Measurements from ENCODE around the gene FBLN2. TPM values are rescaled to one million over a fixed set of nuclear protein-coding genes. Genes with fewer than 3 reads are reported as not detected.

The FBLN2 gene
- total and polyA plus RNA-seq, 8 donors, result 27.5 to 96.6 (median 40.6) TPM

DNA sequence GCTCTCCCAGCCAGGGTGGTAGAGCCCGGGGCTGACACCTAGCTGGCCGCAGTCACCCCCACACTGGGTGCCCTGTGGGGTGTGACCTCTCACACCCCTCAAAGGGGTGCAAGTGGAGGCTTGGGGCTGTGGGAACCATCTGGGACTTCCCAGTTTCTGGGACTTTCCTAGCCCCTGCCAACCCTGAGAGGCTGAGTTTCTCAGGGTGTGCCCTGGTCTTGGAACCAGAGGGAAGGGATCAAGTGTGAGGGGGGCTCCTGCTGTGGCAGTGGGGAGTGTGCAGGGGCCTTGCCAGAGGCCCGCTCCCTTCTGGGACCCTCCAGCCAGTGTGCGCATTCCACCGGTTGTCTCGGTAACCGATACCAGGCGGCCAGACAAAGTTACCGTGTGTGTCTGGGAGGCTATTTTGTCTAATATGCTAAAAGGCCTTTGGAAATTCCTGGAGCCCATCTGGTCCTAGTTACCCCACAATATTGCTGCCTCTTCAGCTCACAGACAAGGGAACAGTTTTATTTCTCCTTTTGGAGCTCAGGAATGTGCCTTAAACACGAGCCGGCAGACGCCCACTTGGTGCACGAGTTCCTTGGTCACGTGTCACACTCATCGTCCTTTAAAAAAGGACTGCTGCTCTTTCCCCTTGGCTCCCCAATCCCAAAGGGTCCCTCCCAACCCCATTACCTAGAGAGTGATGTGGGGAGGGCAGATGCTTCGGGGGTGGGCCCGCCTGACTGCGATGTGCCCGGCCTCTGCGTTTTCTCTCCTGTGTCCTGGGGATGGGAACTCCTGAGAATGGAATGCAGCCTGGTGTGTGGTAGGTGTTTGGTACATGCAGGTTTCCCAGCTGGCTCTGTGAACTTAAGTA, 35.6 kb upstream of the FBLN2 start:
- intact Hi-C loops (cut with DNase I), result no loop called here
- no peaks in the 10 kb centered on the region for H3K4me1 ChIP-seq
- ATAC-seq (no peak), DNase-seq (no peak)
- peaks cover 0 to 3% of the 10 kb centered on the region in 2 donors for H3K27me3 ChIP-seq
- H3K9me3 ChIP-seq, result no peaks in the 10 kb centered on the region
- no peaks in the 10 kb centered on the region for H3K36me3 ChIP-seq
- no peak for TF ChIP-seq CTCF (IDR thresholded peaks at IDR 0.05)
- no peak overlapping the region for H3K27ac ChIP-seq
- no peak overlapping the region for H3K4me3 ChIP-seq

DNA sequence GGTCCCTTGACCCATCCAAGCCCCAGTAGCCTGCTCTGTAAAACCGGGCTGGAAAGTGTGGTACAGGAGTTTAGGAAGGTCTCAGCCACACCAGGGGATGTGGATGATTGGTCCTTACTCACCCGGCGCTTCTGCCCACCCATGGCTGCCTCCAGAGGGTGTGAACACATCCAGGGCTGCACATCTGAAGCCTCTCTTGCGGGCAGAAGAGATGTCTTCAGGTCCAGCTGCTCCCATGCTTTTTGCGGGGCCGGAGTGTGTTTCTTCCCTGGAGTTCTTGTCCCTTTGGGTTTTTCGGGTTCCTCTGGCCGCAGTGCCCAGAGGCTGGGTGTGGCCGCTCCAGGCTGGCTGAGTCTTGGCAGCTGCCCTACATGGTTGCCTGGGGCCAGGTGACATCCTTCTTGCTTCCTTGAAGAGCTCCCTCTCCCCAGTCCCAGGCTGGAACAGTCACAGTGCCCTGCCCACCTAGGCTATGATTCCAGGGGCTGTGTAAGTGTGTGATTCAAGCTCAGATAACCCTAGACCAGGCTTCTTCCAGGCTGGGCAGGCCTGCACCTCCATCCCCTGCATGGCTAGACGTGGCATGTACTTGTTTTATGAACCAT, 34.9 kb upstream of the FBLN2 start:
- Histone ChIP-seq H3K4me1 (no peaks in the 10 kb centered on the region), H3K4me3 (no peak overlapping the region), H3K9me3 (no peaks in the 10 kb centered on the region), H3K27ac (no peak overlapping the region), H3K27me3 (peaks cover 0 to 8% of the 10 kb centered on the region in 2 donors), H3K36me3 (no peaks in the 10 kb centered on the region)
- intact Hi-C loops (cut with DNase I), result no loop called here
- DNase-seq, result peak in 1 of 4 donors; percentile 39
- no peak for TF ChIP-seq CTCF (IDR thresholded peaks at IDR 0.05)
- ATAC-seq, result no peak

DNA sequence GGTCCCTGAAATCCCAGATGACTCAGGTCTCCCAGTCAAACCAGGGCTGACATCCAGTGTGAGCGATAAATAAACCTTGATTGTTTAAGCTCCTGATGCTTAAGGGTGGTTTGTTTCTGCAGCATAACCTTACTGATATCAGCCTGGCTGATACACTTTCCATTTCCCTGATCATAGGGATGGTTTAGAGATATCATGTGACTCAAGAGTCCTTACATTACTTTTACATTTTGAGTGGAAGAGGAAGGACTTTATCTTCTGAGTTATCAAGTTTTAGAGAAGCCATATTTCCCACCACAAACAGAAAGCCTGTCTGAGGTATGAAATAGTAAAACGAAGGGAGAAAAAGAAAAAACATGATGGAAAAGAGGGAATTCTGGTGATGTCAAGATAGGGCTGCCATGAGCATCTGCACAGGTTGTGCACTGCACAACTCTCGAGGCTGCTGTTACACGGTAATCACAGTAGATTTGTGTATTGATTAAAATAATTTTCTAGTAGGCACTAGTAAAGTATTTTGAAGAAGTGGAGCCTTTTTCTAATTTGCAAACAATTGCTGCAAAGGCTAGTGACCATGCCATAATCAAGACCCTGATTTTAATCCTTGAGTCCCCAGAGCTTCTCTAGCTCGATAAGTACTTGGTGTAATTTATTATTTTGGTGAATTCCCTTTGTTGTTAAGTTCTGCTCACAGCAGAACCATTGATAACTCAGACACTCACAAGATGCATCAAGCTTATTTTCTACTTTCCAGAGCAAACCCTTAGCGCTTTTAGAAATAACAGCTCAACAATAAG, 34.1 kb upstream of the FBLN2 start:
- no peaks in the 10 kb centered on the region for H3K36me3 ChIP-seq
- intact Hi-C loops (cut with DNase I), result no loop called here

GRCh38 chr3:13515786-13516759, 32.9 kb upstream of the FBLN2 start:
- no peaks in the 10 kb centered on the region for H3K9me3 ChIP-seq
- H3K27me3 ChIP-seq, result peaks cover 0 to 8% of the 10 kb centered on the region in 2 donors
- intact Hi-C loops (cut with DNase I), result no loop called here
- DNase-seq (peak in 1 of 4 donors; percentile 66), ATAC-seq (no peak)
- no peaks in the 10 kb centered on the region for H3K36me3 ChIP-seq
- no peak overlapping the region for H3K4me3 ChIP-seq
- no peak overlapping the region for H3K27ac ChIP-seq
- H3K4me1 ChIP-seq, result no peaks in the 10 kb centered on the region
- TF ChIP-seq CTCF (IDR thresholded peaks at IDR 0.05), result no peak

More for the DNA sequence above, 34.1 kb upstream of the FBLN2 start:
- no peak overlapping the region for H3K27ac ChIP-seq
- DNase-seq (no peak), ATAC-seq (no peak)
- H3K27me3 ChIP-seq, result peaks cover 0 to 8% of the 10 kb centered on the region in 2 donors
- H3K9me3 ChIP-seq, result no peaks in the 10 kb centered on the region
- no peak for TF ChIP-seq CTCF (IDR thresholded peaks at IDR 0.05)
- no peaks in the 10 kb centered on the region for H3K4me1 ChIP-seq
- no peak overlapping the region for H3K4me3 ChIP-seq

All from left lung (tissue), 10 donors.